ACC112 (cell line): ENCODE results near the gene ERAP2.
A peak's percentile ranks its signal among the peaks of the same experiment; 100 is the strongest.

Experiments
- H2AFZ ChIP-seq: fragments of 200-600 bp; sonication (generic); one replicate; pipeline ENCODE4 v1.6.0; 2017; ENCODE audit warnings: antibody characterized with exemption, low read length; ENCODE audit not compliant: unreplicated experiment
- H3K27ac ChIP-seq: fragments of 200-600 bp; sonication (generic); 2 replicates; pipeline ENCODE4 v1.5.1; 2014; ENCODE audit warnings: low read depth, mild to moderate bottlenecking, antibody characterized with exemption, low read length, moderate library complexity
- H3K27me3 ChIP-seq: fragments of 200-600 bp; sonication (generic); 2 replicates; pipeline ENCODE4 v1.6.1; 2014; ENCODE audit warnings: mild to moderate bottlenecking, antibody characterized with exemption, low read length, moderate library complexity, mixed read lengths; ENCODE audit not compliant: insufficient read depth
- H3K36me3 ChIP-seq: fragments of 200-600 bp; sonication (generic); 2 replicates; pipeline ENCODE4 v1.6.1; 2016; ENCODE audit warnings: mild to moderate bottlenecking, antibody characterized with exemption, low read length, moderate library complexity, mixed read lengths; ENCODE audit not compliant: insufficient read depth
- H3K4me1 ChIP-seq: fragments of 200-600 bp; sonication (generic); one replicate; pipeline ENCODE4 v1.6.1; 2016; ENCODE audit warnings: low read length, mixed read lengths; ENCODE audit not compliant: insufficient read depth, unreplicated experiment, control insufficient read depth
- H3K4me3 ChIP-seq: fragments of 200-600 bp; sonication (generic); 2 replicates; pipeline ENCODE4 v1.5.1; 2014; ENCODE audit warnings: mild to moderate bottlenecking, low read depth, low read length
- H3K79me2 ChIP-seq: fragments of 200-600 bp; sonication (generic); one replicate; pipeline ENCODE4 v1.6.0; 2016; ENCODE audit warnings: low read length; ENCODE audit not compliant: control insufficient read depth, unreplicated experiment, insufficient read depth

Gene ERAP2

DNA sequence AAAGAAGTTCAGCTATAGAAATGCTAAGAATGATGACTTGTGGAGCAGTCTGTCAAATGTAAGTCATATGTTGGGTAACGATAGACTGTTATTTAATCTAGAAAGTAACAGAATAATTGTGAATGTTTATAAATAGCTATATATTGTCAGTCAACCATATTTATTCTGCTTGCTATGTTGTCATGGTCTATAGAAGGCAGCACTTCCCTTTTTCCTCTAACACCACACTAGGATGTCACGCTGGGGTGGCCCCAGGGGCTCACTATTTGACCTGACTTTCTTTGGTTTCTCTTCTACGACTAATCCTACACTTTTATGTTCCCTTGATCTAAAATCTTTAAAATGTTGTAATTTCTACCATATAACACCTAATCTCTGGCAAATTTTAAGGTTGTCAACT is 20.5 kb downstream of the ERAP2 start:
- H3K79me2 ChIP-seq = no peaks in the 10 kb centered on the region
- no peaks in the 10 kb centered on the region for H3K27me3 ChIP-seq
- H3K36me3 ChIP-seq = peaks cover 17% of the 10 kb centered on the region
- H3K27ac ChIP-seq = no peak overlapping the region
- H2AFZ ChIP-seq = no peak overlapping the region
- peaks cover 12% of the 10 kb centered on the region for H3K4me1 ChIP-seq
- no peak overlapping the region for H3K4me3 ChIP-seq

DNA sequence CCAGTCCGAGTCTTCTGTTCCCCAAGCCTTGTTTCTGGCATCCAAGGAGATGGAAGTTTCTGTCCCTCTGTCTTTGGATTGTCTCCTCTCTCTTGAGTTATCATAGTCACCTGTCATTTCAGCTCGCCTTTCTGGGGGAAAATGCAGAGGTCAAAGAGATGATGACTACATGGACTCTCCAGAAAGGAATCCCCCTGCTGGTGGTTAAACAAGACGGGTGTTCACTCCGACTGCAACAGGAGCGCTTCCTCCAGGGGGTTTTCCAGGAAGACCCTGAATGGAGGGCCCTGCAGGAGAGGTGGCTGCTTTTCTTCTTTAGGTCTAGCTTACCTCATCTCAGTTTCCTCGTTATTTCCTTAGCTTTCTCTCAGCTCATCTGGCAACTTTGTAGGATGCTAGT is 25.1 kb downstream of the ERAP2 start:
- Histone ChIP-seq H3K27me3 (no peaks in the 10 kb centered on the region), H3K4me3 (no peak overlapping the region), H2AFZ (no peak overlapping the region), H3K27ac (no peak overlapping the region), H3K79me2 (no peaks in the 10 kb centered on the region), H3K36me3 (peaks cover 9% of the 10 kb centered on the region), H3K4me1 (peaks cover 12% of the 10 kb centered on the region)

DNA sequence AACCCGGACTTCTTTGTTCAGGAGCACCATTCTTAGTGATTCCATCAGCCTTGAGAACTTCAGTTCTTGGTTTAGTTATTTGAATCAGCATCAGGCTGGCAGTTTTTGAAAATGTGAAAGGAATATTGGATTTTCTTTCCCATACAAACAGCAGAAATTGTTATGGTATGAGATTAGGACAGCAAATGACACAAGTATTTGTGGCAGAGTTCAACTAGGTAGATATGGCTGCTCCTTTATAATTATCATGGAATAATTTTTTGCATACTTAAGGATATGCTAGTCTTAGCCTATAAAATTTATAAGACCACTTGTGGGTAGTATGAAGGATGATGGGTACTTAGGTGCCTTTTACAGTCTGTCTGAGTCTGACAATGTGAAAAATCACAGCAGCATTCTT is 25.5 kb downstream of the ERAP2 start:
- H3K27ac ChIP-seq = no peak overlapping the region
- H3K27me3 ChIP-seq = no peaks in the 10 kb centered on the region
- H3K4me1 ChIP-seq = peaks cover 12% of the 10 kb centered on the region
- peaks cover 9% of the 10 kb centered on the region for H3K36me3 ChIP-seq
- H2AFZ ChIP-seq = no peak overlapping the region
- H3K4me3 ChIP-seq = no peak overlapping the region
- no peaks in the 10 kb centered on the region for H3K79me2 ChIP-seq

- H3K79me2 ChIP-seq = no peaks in the 10 kb centered on the region
- no peaks in the 10 kb centered on the region for H3K27me3 ChIP-seq
- no peak overlapping the region for H3K4me3 ChIP-seq
- peaks cover 9% of the 10 kb centered on the region for H3K36me3 ChIP-seq
- H3K4me1 ChIP-seq = peaks cover 12% of the 10 kb centered on the region
- no peak overlapping the region for H2AFZ ChIP-seq
- no peak overlapping the region for H3K27ac ChIP-seq
These were observed 26.6 kb downstream of the ERAP2 start for GRCh38 chr5:96902876-96903275.

DNA sequence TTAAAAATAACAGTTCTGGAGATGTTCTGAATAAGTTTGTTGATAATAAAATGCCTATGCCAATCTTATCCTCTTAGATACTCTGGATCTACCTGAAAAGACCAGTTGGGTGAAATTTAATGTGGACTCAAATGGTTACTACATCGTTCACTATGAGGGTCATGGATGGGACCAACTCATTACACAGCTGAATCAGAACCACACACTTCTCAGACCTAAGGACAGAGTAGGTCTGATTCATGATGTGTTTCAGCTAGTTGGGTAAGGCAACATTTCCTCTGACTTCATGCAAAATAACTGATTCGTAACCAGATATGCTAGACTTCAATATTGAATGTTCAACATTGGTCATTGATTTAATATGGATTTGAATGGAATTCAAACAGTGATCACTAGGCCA is 27.0 kb downstream of the ERAP2 start:
- H3K36me3 ChIP-seq = peaks cover 9% of the 10 kb centered on the region
- H2AFZ ChIP-seq = no peak overlapping the region
- no peaks in the 10 kb centered on the region for H3K79me2 ChIP-seq
- no peaks in the 10 kb centered on the region for H3K27me3 ChIP-seq
- H3K4me3 ChIP-seq = no peak overlapping the region
- H3K4me1 ChIP-seq = peaks cover 12% of the 10 kb centered on the region
- H3K27ac ChIP-seq = peak overlapping the region; percentile 17; the same call in 1 of the 2 replicates

GRCh38 chr5:96904054-96904931 is 28.0 kb downstream of the ERAP2 start:
- Histone ChIP-seq H3K27ac (peak overlapping the region; percentile 17), H3K27me3 (no peaks in the 10 kb centered on the region), H2AFZ (no peak overlapping the region), H3K4me1 (peaks cover 12% of the 10 kb centered on the region), H3K79me2 (no peaks in the 10 kb centered on the region), H3K4me3 (no peak overlapping the region), H3K36me3 (peaks cover 13% of the 10 kb centered on the region)

DNA sequence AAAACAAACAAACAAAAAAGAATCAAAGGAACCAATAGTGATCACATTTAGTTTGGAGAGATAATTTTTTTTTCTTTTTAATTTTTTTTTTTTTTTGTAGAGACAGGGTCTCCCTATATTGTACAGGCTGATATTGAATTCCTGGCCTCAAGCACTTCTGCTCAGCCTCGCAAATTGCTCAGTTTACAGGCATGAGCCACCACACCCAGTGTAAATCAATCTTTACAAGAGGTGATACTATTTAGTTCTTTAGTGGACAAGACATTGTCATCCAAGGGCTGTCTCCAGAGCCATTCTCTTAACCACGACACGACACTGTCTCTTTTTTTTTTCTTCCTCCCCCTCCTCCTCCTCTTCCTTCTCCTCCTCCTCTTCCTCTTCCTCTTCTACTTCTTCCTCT is 29.6 kb downstream of the ERAP2 start:
- H3K4me1 ChIP-seq = peaks cover 12% of the 10 kb centered on the region
- H3K4me3 ChIP-seq = no peak overlapping the region
- no peak overlapping the region for H3K27ac ChIP-seq
- no peaks in the 10 kb centered on the region for H3K79me2 ChIP-seq
- H3K36me3 ChIP-seq = peaks cover 25% of the 10 kb centered on the region
- no peak overlapping the region for H2AFZ ChIP-seq
- no peaks in the 10 kb centered on the region for H3K27me3 ChIP-seq

DNA sequence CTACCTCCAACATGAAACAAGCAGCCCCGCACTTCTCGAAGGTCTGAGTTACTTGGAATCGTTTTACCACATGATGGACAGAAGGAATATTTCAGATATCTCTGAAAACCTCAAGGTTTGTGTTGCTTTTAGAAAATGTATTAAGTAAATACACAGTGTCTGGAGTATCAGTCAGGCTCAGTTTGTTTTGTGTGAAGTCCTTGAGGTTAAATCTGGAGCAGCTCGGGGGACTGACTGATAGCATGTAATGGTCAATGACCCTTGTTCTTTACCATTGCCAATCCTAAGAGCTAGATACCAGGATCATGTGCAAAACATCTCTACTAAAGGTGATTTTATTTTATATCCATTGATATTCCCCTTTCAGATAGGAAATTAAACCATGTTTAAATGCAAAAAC is 32.7 kb downstream of the ERAP2 start:
- Histone ChIP-seq H3K4me1 (peaks cover 6% of the 10 kb centered on the region), H3K79me2 (no peaks in the 10 kb centered on the region), H3K4me3 (no peak overlapping the region), H3K36me3 (peaks cover 20% of the 10 kb centered on the region; the same call in 1 of the 2 replicates), H3K27ac (no peak overlapping the region), H2AFZ (no peak overlapping the region), H3K27me3 (no peaks in the 10 kb centered on the region)

DNA sequence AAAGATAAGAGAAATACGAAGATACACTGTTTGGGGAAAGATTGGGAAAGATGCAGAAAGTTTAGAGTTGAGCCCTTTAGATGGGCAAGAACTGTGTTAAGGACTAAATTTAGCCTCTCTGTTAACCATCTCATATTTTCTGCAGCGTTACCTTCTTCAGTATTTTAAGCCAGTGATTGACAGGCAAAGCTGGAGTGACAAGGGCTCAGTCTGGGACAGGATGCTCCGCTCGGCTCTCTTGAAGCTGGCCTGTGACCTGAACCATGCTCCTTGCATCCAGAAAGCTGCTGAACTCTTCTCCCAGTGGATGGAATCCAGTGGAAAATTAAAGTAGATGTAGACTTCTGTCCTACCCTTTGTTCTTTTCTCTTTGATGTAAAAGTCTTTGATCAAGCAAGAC is 33.1 kb downstream of the ERAP2 start:
- H3K27ac ChIP-seq = no peak overlapping the region
- peaks cover 24% of the 10 kb centered on the region; the same call in 1 of the 2 replicates for H3K36me3 ChIP-seq
- peaks cover 1% of the 10 kb centered on the region for H3K4me1 ChIP-seq
- no peaks in the 10 kb centered on the region for H3K27me3 ChIP-seq
- no peak overlapping the region for H3K4me3 ChIP-seq
- H2AFZ ChIP-seq = no peak overlapping the region
- no peaks in the 10 kb centered on the region for H3K79me2 ChIP-seq

GRCh38 chr5:96911139-96911538 is 34.8 kb downstream of the ERAP2 start:
- Histone ChIP-seq H3K27ac (no peak overlapping the region), H3K27me3 (no peaks in the 10 kb centered on the region), H2AFZ (no peak overlapping the region), H3K79me2 (no peaks in the 10 kb centered on the region), H3K4me3 (no peak overlapping the region), H3K4me1 (no peaks in the 10 kb centered on the region), H3K36me3 (peaks cover 26% of the 10 kb centered on the region; the same call in 1 of the 2 replicates)

DNA sequence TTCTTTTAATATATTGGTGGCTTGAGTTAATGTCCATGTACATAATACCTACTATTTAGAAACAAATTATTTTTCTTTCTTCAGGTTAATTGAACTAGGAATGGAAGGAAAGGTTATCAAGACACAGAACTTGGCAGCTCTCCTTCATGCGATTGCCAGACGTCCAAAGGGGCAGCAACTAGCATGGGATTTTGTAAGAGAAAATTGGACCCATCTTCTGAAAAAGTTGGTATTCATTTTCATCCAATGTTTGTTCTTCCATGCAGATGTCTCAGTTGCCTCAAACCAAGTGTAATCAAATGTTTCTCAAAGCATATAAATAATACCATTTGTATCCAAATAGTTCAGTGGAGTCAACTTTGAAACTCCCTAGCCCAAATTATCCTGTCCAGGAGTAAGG is 36.9 kb downstream of the ERAP2 start:
- H3K79me2 ChIP-seq = no peaks in the 10 kb centered on the region
- H3K27me3 ChIP-seq = no peaks in the 10 kb centered on the region
- H3K36me3 ChIP-seq = peaks cover 34% of the 10 kb centered on the region; the same call in 1 of the 2 replicates
- H2AFZ ChIP-seq = no peak overlapping the region
- H3K4me3 ChIP-seq = no peak overlapping the region
- no peaks in the 10 kb centered on the region for H3K4me1 ChIP-seq
- no peak overlapping the region for H3K27ac ChIP-seq
